Measurements from ENCODE around the gene SUFU.

SUFU gene

DNA sequence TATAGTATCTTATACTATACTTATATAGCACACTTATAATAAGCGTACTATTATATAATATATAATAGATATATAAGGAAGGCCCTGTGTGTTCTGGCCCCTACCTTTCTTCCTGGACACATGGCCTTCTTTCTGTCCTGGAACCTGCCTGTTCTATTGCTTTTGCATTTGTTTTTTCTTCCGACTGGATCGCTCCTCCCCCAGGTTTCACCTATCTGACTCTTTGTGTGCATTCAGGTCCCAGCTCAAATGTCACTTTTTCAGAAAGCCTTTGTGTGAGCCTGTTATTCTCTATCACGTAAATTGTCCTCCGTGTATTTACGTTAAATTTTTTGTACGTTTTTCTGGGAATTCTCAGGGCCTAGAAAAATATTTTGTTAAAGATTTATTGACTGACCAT, 137.6 kb downstream of the SUFU start:
- DNase-seq (ENCODE audit: low read depth) = no peak

DNA sequence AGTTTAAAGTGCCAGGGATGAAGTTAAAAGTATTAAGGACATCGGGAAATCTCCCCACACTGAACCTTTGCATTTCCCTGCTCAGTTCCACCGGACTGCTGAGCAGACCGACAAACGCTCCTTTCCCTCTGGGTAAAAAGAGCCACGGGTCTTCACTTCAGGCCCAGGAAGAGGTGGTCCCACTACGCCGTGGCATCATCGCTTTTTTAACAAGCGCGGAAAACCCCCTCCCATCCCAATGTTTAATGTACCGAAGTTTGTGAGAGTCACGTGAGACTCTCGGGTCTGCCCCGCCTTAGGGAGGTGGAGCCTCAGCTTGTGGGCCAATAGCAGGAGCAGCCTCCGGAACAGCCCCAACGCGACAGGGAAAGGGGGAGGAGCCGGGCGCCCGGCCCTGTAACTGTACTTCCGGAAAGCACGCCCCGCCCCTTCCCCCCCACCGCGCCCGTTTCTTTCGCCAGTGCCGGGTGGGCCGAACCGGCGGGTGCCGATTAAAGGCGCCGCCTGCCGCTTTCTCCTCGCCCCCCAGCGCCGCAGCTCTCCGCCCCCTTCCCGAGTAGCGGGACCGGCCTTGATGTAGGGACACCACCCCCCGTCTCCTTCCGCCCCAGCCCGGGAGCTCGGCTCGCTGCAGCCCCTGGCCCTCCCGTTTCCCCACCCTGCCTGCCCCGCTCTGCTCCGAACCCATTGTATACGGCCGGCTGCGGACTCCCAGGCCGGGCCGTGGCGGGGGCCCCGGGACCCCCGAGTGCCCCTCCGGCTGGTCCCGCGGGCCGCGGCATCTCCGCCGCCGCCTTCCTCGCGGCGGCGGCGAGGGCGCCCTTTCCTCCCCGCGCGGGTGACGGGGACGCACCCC, 138.3 kb downstream of the SUFU start:
- DNase-seq (ENCODE audit: low read depth) = peak; percentile 97

DNA sequence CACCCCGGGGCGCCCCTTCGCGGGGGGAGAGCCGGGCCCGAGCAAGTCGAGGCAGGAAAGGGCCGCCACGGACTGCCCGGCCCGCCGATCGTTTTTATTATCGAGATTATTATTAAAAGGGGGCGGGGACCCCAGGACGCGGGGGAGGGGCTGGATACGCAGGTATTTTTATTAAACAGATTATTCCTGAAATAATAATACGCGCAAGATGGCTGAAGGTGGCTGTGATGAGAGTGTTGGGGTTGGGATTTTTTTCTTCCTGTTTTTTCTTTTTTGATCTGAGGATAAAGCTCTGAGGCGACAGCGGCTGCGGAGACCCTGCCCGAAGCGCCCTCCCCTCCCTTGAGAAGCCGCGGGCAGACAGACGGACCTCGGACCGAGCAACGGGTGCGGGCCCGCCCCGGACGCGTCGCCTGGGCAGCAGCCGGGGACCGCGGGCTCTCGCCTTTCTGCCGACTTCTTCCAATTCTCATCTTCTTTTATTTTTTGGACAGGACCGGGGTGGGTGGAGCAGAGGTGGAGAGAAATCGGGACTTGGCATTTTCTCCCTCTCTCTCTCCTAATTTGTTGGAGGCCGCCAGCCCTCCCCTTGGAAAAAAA, 139.1 kb downstream of the SUFU start:
- DNase-seq (ENCODE audit: low read depth) = no peak

- DNase-seq (ENCODE audit: low read depth) = no peak
Observed at GRCh38 chr10:102643336-102644065, 139.7 kb downstream of the SUFU start.

DNA sequence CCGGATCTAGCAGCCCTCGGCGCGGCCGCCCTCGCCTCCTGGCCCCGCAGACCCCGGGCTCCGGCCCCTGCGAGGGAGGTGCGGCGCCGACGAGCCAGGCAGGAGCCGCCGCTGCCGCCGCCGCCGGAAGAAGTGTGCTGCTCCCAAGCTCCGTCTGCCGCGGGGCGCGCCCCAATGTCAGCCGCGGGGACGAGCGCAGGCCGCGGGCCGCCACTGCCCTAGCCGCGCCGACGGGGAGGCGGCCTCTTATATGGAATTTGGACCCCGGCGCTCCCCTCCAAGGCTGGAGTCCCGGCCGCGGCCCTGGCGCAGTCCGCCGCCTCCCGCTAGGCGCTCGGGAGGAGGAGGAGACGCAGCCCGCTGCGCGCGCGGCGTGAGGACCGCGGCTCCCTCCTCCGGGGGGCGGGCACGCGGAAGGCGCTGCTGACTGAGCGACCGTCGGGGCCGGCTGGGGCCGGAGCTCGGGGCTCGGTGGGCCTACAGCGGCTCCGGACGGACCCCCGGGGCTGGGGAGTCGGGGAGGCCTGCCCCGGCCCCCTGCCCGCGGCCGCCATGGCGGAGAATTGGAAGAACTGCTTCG, 140.4 kb downstream of the SUFU start, which contains the start of gene TRIM8:
TRIM8 (plus strand) TSS at position 414 of the 580 bp plus-strand sequence; CDS start at position 553, 139 bp downstream.
- peak; percentile 42 for DNase-seq (ENCODE audit: low read depth)

DNA sequence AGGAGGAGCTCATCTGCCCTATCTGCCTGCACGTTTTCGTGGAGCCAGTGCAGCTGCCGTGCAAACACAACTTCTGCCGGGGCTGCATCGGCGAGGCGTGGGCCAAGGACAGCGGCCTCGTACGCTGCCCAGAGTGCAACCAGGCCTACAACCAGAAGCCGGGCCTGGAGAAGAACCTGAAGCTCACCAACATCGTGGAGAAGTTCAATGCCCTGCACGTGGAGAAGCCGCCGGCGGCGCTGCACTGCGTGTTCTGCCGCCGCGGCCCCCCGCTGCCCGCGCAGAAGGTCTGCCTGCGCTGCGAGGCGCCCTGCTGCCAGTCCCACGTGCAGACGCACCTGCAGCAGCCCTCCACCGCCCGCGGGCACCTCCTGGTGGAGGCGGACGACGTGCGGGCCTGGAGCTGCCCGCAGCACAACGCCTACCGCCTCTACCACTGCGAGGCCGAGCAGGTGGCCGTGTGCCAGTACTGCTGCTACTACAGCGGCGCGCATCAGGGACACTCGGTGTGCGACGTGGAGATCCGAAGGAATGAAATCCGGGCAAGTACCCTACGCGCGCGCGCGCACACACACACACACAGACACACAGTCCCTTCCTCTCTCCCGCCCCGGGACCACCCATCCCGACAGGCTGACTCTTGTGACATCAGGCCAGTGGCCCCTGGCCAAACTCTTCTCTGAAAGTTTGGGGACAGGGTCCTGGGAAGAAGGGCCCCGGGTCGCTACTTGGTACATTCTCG, 141.0 kb downstream of the SUFU start:
- DNase-seq (ENCODE audit: low read depth) = peak; percentile 61

DNA sequence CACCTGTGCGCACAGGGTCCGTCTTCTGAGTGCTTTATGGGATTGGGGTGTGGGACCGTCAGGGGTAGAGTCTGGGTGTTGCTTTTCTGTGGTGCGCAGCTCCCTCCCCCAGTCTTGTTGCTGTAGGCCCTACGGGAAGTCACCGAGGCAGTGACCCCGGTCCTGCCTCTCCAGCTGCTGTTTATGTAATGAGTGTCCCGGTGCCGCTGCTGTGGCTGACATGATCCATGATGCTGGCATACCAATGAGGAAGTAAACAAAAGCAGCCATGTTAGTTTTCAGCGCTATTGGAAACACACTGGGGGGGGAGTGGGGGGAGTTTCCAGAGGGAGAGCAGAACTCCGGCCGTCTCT, 141.6 kb downstream of the SUFU start:
- no peak for DNase-seq (ENCODE audit: low read depth)

DNA sequence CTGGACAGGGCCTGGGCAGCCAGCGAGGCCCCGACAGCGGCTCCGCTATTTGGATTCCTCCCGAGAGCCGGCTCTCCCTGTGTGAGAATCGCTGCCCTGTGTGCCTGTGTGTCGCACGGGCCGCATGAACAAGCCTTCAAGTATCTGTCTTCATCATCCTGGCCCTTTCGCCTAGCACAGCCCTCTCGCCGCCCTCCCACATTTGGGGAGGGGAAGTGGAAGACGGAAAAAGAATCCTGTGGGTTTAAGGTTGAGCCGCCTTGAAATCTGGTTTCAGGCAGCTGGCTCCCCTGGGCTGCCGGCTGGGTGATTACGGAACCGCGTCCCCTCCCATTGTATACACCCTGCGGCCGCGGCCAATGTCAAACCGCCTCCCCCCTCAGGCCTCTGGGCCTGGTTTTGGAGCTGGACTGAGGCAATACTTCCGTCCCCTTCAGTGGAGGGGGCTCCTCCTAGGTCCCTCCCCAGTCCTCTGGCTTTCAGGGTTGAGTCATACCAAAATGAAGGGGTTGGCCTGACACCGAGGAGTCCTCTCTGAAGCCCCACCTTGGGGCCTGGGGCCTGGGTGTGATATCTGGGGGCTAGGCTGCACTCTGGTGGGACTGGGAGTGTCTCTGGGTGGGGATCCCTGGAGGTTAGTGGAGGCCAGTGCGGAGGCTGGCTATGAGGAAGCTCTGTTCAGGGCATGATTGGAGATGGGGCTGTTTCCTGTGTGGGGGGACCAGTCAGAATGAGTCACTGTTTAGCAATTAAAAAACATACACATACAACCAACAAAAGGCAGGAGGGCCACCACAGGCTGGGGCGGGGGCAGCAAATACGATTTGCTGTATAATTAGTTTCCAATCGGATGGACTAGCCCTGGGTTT, 142.2 kb downstream of the SUFU start:
- DNase-seq (ENCODE audit: low read depth) = peak; percentile 54

DNA sequence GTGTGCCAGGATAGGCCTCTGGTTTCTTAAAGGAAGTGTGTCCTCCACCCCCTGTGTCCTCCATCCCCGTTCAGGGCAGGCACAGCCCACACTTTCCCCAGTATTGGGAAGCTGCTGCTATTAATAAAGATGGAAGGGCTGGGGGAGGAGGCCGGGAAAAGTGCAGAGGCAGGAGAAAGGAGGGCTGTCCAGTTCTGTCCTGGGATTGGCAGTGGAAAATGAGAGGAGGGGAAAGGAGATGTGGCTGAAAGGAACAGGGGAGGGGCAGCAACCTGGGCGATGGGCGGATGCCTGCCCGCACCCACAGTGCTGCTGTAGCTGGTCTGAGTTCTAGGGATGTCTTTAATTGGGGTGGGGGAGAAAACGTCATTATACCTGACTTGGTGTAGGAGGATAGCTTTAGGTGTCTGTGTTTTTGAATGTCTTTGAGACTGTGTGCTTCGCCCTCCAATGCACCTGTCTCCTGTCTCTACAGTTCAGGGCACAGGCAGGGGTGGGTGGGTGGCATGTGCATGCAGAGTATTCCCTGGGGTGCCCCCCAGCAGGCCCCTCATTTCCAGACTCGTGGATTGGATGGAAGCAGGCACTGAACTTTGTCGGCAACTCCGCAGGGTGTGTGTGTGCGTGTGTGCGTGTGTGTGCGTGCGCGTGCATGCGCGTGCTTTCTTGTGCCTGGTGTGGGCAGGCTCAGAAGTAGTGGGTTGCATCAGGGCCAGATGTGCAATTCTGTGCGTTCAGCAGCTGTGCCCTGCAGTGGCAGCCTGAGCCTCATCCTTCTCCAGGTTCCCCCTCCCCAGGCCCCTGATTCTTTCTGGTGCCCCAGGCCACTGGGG, 143.1 kb downstream of the SUFU start:
- DNase-seq (ENCODE audit: low read depth) = no peak

DNA sequence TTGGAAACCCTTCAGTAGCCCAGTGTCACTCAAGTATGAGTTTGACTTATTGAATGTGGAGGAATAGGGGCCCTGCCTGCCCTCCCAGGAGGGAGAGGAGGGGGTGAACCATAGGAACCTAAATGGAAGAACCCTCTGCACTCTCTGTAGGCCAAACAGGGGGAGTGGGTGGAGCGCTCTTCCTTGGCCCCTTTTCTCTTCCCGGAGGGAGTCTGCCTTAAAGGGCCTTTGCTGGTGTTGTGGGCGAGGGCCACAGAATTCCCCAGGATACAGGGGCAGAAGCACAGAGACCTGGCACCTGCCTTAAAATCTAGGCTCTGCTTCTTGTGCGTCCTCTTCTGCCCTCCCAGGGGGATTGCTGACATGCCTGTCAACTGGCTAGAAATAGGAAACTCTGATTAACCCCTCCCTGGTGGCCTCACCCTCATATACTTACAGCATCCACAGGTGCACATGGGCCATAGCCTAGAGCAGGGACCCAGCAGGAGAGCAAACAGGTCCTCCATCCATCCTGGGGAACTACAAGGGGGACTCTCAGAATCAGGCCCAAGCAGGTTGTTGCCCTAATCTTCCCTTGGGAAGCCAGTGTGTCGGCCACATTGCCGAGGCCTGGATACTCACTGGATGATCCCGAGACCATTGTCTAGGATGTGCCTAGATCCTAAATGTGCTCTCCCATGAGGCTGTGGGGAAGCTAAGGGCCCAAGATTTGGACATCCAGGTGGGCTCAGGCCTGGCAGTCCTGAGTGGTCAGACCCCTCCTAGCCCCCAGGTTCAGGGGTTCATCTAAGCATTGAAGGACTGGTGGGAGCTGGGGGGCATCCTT, 143.9 kb downstream of the SUFU start:
- no peak for DNase-seq (ENCODE audit: low read depth)

DNA sequence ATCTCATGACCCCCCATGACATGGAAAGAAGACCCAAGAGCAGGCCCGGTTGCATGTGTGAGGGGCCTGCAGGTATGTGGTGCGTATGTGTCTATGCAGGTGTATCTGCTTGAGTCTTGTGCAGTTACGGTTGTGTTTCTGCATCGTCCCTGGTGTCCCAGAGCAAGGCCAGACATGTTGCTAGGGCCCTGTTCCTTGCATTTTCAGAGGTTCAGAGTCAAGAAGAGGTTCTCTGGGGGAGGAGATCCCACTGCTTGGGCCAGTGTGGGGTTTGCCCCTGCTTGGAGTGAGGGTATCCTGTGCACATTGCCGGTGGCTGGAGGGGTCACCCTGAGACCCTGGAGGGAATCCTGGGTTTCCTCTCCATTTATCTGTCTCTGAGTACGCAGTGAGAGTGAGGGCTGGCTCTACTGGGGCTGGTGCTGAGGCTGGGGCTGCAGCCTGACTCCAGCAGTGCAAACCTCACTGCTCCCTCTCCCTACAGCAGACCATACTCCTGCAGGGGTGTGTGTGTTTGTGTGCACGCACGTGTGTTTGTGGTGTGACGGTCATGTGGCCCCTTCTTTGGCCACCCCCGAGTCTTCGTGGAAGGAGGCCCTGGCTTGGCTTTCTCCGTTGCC, 144.6 kb downstream of the SUFU start:
- no peak for DNase-seq (ENCODE audit: low read depth)

GRCh38 chr10:102648889-102649796, 145.4 kb downstream of the SUFU start:
- DNase-seq (ENCODE audit: low read depth) = no peak

GRCh38 chr10:102649797-102650654, 146.3 kb downstream of the SUFU start:
- DNase-seq (ENCODE audit: low read depth) = no peak

- no peak for DNase-seq (ENCODE audit: low read depth)
Observed at GRCh38 chr10:102650655-102651454, 147.1 kb downstream of the SUFU start.

- no peak for DNase-seq (ENCODE audit: low read depth)
Observed at GRCh38 chr10:102651455-102652169, 147.8 kb downstream of the SUFU start.
